ENCODE measurements around the gene RNF157. TPM values are rescaled to one million over a fixed set of nuclear protein-coding genes. Genes with fewer than 3 reads are reported as not detected.

Gene RNF157
- total RNA-seq, 1 donor from 2014 or later = 2.5 TPM

DNA sequence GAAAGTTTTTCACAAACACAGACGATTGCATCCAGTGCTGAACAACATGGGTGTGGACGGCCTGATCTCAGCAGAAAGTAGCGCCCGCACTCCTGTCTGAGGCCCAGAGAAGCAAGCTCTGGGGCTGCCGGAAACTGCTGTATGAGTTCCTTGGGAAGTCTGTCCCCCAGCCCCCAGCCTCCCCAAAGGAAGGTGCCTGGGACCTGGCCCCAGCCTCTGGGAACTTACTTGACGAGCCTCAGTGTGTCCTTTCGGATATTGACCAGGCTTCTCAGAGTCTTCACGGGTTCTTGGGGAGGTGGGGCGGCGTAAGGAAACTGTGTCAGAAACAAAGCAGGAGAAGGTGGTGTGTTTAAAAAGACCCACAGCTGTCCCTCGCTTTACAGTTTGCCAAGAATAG, 66.8 kb downstream of the RNF157 start:
- intact Hi-C loops (cut with DNase I) = no loop called here
- DNase-seq (ENCODE audit: low spot score) = no peak

DNA sequence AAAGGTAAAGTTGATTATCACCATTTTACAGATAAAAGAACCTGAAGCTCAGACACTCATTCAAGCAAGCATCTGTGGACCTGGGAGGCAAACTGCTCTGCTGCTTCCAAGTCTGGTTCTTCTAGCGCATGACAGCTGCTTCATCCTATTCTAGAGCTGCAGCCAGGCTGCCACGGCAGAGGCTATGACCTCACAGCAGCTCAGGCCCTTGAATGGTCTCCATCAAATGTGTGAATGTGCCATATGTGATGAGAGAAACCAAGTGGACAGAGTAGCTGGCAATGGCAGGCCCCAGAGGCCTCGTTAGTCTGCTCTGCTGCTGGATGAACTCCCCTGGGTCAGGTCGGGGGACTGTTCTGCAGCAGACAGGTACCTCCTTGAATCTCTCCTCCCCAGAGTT, 68.6 kb downstream of the RNF157 start:
- intact Hi-C loops (cut with DNase I) = no loop called here
- DNase-seq (ENCODE audit: low spot score) = no peak

DNA sequence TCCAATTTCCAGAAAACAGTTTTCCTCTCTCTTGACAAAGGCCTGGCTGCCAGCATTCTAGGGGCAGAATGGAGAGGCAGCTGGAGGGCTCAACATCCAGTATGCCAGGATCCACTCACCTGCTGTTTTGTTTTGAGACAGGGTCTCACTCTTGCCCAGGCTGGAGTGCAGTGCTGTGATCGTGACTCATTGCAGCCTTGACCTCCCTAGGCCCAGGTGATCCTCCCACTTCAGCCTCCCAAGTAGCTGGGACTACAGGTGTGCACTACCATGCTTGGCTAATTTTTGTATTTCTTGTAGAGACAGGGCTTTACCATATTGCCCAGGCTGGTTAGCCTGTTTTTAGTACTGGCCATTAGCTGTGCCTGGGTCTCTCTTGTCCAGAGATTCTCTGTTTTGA, 70.2 kb downstream of the RNF157 start:
- no peak for DNase-seq (ENCODE audit: low spot score)
- intact Hi-C loops (cut with DNase I) = no loop called here

DNA sequence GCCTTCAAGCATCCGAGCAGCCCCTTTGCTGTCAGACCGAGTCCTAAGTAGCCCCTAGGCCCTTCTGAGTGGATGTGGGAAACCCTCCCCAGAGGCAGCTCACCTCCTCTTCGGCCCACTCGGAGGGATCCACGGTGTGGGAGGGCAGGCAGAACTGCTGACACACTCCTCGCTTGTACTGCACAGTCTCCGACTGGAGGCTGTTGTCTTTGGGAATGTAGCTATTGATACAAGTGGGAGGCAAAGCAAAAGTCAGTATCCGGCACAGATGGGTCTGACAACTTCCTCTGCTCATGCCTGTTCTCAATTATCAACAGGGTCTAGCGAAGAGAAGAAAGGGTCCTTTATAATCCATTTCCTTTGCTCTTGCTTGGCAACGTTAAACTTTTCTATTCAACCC, 73.4 kb downstream of the RNF157 start:
- no peak for DNase-seq (ENCODE audit: low spot score)
- intact Hi-C loops (cut with DNase I) = no loop called here

DNA sequence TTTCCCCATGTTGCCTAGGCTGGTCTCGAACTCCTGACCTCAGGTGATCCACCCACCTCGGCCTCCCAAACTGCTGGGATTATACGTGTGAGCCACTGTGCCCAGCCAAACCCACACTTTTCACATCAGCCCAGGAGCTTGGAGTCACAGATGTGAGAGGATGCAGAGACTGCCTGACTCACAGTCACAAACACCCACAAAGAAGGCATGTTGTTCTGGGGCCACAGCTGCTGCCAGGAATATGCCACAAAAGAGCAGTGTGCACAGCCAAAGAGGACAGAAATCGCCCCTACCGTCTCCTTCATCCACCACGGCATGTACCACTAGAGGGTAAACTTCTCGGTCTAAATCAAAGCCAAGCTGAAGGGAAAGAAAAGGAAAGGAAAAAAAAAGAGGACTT, 74.1 kb downstream of the RNF157 start:
- no peak for DNase-seq (ENCODE audit: low spot score)

DNA sequence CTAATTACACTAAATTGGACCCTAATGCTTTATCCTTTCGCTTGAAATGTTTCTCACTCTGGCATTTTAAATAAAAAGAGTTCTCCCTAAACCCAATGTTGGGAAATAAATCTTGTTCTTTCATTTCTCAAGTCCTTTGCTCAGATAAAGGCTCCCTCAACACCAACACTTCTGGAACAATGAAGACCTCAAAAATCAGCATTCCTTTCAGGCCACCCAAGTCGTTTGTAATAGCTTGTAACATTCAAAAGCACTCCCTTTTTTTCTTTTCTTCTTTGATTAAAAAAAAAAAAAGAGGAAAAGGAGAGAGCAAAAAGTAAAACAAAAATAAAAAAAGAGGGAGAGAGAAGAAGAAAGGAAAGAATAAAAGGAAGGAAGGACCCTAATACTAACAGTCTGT, 76.0 kb downstream of the RNF157 start:
- intact Hi-C loops (cut with DNase I) = no loop called here
- DNase-seq (ENCODE audit: low spot score) = no peak

More for the DNA sequence above, 74.1 kb downstream of the RNF157 start:
- intact Hi-C loops (cut with DNase I) = no loop called here

DNA sequence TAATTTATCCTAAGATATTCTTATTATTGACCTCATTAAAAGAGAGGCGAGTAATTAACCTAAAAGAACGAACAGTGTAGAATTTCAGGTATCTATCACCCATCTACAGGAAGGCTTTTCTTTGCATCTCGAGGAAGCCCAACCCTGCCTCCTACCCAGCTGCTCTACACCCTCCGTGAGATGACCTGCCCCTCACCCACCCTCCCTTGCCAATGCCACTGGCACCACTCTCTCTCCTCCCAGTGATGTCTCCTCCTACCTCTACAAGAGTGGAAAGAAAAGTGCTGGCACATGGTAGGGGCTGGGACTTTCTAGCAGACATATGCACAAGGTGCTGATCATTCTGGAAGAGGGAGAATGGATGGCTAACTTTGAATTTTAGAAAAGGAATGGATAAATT, 76.4 kb downstream of the RNF157 start:
- intact Hi-C loops (cut with DNase I) = no loop called here
- no peak for DNase-seq (ENCODE audit: low spot score)

DNA sequence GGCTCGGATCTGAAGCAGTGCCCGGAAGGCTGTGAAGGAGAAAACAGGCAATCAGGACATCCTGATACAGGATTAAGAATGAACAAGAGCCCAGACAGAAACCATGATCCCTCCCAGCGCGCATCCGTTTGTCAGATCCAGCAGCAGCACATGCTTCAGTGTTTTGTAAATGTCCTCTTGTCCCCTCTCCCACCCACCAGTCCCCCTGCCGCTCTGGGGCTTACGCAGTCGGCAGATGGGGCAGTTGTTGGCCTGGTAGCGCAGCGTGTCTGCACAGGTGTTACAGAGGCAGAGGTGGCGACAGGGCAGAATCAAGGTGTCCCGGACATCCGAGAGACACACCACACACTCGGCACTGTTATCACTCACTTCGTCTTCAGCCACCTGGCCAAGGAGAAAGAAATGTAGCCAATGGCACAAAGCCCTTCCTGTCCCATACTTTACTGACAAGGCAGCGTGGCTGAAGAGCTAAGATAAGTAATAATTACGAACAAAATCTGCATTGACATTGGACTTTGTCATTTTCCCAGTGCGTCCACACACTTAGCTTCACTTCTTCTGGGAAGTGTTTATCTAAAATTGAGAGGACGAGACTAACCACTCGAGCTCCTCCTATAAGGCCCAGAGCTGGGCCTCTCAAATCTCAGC, 78.5 kb downstream of the RNF157 start:
- intact Hi-C loops (cut with DNase I) = loop anchor here (2.0 kb wide), 1 partner anchor 25 kb away; no protein-coding TSS in a partner anchor
- no peak for DNase-seq (ENCODE audit: low spot score)

DNA sequence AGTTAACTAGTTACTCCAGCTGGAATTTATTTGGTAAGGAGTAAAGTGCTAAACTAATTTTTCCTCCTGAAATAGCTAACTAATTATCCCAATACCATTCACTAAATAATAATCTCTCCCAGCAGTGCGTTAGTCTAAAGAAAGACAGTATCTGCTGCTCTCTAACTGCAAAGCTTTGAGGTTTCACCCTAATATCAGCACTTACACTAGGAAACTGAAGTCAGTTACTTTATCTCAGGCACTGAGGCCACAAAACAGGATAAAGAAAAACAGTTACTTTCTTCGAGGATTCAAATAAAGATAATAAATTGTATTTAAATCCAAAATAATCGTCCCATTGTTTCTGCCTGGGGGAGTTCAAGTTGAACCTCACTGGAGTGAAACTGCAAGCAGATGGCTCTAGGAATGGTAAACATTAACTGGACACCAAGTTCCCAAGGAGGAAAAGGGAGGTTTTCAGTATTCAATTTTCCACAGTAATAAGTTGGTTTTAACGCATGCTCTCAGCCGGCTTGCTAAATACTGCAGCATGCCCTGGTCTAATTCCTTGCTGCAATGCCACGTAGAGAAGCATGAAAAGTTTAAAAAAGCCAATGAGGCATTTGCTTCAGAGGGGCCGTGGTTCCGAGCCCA, 79.3 kb downstream of the RNF157 start:
- DNase-seq (ENCODE audit: low spot score) = no peak
- intact Hi-C loops (cut with DNase I) = loop anchor here (2.0 kb wide), 1 partner anchor 24 kb away; no protein-coding TSS in a partner anchor

DNA sequence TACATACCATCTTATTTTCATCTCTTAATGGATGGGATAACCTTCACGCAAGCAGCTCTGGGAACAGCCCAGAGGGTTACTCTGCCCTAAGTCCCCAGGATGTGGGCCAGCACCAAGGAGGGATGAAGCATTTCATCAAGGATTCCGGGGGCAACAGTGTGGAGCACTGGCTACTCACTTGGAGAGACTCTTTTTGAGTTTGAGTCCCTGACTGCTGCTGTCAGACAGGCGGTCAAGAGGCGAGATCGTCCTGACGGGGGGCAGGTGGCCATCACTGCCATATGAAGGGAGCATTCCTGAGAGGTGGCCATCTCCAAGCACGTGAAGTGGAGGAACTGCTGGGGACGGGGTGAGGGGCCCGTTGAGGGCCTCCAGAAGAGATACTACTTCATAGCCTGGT, 81.1 kb downstream of the RNF157 start:
- intact Hi-C loops (cut with DNase I) = no loop called here
- no peak for DNase-seq (ENCODE audit: low spot score)

DNA sequence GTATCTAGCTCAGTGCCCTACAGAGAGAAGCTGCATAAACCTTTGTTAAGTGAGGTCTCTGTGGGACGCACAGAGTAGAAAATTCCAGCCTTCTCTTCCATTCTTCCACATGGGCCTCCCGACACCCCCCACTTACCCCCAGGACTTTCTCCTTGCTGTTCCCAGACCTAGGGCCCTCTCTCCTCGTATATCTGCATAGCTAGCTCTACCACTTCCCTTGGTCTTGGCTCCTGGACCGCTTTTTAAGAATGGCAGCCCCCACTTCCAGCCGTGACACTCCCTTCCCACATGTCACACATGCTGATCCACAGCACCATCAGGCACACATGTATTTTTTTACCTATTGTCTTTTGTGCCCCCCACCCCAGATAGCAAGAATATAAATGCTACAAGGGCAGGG, 82.5 kb downstream of the RNF157 start:
- no peak for DNase-seq (ENCODE audit: low spot score)
- intact Hi-C loops (cut with DNase I) = no loop called here

DNA sequence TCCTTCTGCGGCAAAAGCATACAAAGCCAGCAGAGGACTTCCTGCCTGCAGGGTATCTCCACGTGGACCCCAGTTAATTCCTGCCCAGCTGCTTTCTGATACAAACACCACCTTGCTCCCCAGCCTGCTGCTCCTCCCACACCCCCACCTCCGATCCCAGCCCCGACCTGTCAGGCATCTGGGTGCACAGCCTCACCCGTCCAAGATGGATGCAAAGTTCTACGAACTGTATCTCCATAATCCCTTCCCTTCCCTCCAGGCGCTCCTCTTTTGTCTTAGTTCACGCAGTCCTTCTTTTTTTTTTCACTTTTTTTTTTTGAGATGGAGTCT, 83.7 kb downstream of the RNF157 start:
- intact Hi-C loops (cut with DNase I) = no loop called here
- no peak for DNase-seq (ENCODE audit: low spot score)

DNA sequence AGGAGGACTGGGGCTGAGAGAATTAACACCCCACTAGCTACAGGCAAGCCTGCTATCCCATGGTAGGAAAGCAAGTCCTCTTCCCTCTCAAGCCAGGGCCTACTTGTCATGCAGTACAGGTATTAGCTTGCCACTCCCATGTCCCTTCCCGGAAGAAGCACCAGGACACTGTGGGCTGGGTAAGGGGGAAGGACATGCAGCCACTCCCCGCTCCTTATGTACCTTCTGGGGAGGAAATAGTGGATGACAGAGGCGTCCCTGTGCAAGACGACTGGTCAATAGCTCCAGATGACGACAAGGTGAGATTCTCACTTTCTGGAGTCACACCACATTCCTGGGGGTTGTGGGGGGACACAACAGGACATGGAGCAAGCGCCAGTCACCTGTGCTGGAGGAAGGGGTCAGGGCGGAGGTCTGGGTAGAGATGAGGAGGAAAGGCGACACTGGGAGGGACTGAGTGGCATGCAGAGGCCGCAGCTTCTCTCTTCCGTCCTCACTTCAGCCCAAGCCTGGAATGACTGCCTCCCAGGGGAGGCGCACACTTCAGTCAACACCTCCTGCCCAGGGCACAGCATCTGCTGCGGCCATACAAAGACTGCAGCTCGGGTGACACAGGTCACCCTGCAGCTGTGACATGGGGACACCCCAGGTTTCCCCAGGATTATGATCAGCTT, 84.2 kb downstream of the RNF157 start:
- intact Hi-C loops (cut with DNase I) = no loop called here
- no peak for DNase-seq (ENCODE audit: low spot score)

DNA sequence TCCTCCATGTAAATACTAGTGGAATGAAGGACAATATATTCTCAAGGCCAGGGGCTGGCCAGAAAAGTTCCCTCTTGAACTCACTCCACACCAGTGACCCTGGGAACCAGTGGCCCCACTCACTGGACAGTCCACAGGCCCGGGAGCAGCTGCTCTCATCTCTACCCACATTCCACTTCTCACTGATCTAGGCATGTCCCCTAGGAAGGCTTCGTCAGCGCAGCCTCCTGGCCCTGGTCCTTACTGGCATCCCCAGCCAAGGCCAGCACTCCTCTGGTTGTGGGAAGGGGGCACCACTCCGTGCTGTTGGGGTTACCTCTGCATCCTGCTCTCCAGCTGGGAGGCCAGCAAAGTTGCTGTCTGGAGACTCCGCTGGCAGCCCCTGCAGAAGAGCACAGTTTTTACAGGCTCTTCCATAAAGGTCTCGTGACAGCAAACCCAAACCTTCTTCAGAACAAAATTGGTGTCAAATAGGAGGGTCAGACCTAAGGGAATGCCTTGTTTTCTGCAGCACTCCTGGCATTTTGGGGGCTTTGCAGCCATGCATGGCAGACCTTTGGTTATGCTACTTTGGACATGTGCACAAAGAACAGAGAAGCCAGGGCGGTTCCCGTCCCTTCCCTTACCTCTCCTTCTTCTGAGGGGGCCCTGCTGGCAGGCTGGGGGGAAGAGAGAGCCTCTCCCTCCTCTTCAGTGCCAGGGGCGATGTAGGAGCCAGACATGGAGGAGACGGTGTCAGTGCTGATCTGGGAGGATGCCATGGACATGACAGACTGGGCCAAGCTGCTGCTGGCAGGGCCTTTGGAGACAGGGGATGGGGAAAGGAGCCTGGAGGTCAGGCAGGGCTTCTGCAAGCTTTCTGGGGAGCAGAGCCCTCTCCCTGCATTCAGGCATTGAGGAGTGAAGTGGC, 85.1 kb downstream of the RNF157 start:
- DNase-seq (ENCODE audit: low spot score) = peak; percentile 67
- intact Hi-C loops (cut with DNase I) = no loop called here

DNA sequence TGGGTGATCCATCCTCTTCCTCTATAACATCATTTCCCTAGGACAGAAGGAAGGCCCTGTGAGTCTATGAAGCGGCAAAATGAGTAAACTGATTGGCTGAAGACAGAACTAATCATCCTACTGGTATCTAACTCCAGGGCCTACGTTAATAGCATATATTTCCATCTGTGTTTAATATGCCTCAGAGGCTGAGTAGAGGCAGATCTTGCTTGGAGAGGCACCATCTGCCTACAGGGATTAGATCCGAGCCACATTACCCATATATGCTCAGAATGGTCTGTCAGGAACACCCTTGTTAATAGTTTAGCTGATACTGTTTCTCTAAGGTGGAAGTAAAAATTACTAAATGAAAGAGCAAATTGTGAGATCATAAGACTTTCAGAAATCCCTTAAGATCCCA, 86.0 kb downstream of the RNF157 start:
- intact Hi-C loops (cut with DNase I) = no loop called here

DNA sequence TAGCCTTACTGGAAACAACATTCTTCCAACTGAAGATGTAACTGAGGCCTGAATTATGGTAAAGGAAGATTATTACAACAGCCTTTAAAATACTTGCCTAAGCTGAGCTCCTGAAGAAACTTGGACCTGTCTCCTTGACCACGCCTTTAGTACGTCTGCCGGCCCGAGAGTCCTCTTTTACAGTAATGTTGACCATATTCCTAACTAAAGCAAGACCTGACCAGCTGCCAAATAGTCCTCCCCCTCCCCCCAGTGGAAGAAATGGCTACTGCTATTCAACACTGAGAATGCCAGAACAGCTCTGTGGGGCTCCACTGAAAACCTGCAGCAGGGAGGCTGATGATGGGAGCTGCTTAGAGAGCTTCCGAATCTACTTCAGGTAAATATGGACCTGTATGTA, 86.7 kb downstream of the RNF157 start:
- intact Hi-C loops (cut with DNase I) = no loop called here
- DNase-seq (ENCODE audit: low spot score) = no peak

More for the DNA sequence above, 86.0 kb downstream of the RNF157 start:
- no peak for DNase-seq (ENCODE audit: low spot score)

DNA sequence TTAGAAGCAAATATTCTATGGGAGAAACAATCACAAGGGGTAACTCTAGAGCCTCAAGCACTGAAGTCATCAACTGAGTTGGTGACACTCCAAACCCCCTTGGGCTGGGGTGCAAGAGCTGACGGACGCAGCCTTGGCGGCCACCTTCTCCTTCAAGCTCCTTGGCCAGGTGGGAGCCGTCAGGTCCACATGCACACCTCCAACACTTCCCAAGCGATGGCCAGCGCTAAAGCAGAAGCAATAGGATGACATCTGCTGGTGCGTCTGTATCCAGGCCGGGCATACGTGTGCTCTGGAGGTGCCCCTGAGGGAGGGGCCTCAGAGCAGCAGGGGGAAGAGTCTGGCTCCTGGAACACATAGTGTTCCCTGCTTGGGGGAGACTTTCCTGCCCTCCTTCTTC, 87.1 kb downstream of the RNF157 start:
- no peak for DNase-seq (ENCODE audit: low spot score)
- intact Hi-C loops (cut with DNase I) = no loop called here

DNA sequence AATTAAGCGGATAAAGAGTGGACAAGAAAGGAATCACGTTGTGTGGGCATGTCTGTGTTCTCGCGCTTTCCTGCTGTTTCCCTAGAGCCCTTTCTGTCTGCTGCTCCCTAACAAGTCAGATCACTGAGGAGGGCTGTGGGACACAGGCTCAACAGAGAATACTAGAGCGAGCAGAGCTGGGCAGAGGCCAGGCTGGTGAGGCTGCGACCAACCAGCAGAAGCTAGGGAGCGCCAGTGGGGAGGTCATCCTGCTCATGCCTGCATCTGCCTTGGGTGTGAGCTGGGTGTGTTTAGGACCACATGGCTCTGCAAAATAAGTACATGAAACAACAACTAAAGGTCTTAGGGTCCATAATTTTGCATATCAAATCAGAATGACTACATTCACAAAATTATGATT, 87.7 kb downstream of the RNF157 start:
- intact Hi-C loops (cut with DNase I) = no loop called here
- no peak for DNase-seq (ENCODE audit: low spot score)

DNA sequence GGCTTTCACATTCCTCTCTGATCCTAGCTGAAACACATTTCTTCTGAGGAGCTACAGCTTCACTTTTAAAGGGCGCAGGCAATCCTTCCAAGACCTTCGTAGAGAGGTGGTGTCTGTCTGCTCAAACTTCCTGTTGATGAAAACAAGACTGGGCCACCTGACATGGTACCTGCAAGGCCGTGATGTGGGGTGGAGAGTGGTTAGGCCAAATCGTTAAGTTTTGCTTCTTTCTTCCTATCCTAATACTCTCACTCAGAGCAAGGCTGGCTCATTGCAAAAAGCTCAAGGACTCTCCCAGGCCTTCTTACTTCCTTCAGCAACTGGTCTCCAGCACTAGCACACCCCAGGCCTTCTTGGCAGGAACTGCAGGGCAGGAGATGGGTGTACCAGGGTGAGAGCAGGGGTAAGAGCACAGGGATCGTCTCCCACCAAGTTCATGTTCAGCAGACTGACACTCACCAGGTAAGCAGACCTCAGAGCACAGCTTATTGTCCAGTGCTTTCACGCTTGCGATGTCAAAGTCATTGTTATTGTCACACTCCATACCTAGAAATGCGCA, 88.3 kb downstream of the RNF157 start:
- no peak for DNase-seq (ENCODE audit: low spot score)
- intact Hi-C loops (cut with DNase I) = no loop called here

All from cardiac septum (tissue), 1 donor.